Measurements from ENCODE around the gene PRKCA.

DNA sequence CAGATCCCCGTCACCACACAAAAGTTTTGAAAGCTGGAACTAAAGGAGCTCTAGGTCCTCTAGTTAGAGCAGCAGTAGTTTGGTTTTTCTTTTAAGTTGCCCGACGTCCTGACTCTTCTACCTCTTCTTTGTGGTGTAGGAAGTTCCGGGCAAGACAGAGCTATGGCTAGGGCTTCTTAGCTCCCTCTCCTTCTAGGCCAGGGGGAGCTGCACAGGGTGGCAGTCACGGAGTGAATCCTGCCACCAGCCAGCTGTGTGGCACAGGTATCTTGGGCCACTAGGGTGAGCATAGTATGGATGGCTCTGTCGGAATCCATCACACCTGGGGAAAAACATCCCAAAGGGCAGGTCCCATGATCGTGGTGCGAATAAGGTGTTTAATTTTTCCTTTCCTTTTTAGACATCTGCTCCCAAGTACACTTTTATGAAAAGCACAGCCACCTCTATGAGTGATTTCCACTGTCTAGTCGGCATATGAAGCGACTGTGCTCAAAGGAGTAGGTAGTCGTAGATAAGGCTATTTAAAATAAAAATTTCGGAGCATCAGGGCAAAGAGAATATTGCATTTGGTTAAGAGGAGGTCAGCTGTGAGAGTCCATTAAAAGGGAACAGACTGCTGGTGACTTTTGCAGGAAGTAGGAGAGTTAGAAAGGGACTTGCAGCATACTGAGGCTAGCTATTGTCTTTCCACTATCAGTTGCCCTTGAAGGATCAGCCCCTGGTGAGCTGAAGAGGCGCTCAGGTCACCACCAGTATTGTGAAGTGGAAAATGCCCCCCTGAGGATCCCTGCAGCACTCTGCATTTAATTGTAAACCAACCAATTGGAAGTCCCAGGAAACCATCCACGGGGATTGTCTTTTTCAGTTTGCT lies 2.1 kb downstream of the PRKCA start:
- TF ChIP-seq JUND (IDR thresholded peaks at IDR 0.05; ENCODE audit: low read depth, low read length) (no peak), CTCF (IDR thresholded peaks at IDR 0.05 in 2 of 3, conservative IDR thresholded peaks at IDR 0.05 in 1 of 3; ENCODE audit: control insufficient read depth in 2 of 3, extremely low read depth in 1 of 3, insufficient read depth in 1 of 3, low read depth in 3 of 3, low read length in 3 of 3) (no peak), MEF2A (IDR thresholded peaks at IDR 0.05; ENCODE audit: insufficient read depth, low read depth, low read length) (no peak), TAF1 (IDR thresholded peaks at IDR 0.05; ENCODE audit: borderline replicate concordance, low read depth, low read length) (no peak), ZNF207 (IDR thresholded peaks at IDR 0.05; ENCODE audit: borderline replicate concordance) (no peak)

Data from GM12878 (cell line).